Cardiac muscle cell (in vitro differentiated cells and primary cell): ENCODE measurements around the gene FKRP. TPM values are rescaled to one million over a fixed set of nuclear protein-coding genes. Genes with fewer than 3 reads are reported as not detected.
"Not testable (repeated sequence)": the region's sequence is repeated elsewhere in the genome, so short reads cannot be mapped to it uniquely, and the experiment has no call there.

ENCODE experiments used
- DNase-seq, 2 donors: peaks; one replicate each; pipeline versions ENCODE4 v3.0.0 to v3.0.0-alpha.2; 2010 to 2017; ENCODE audit warnings: low read depth in 1 of 2, low spot score in 1 of 2
- H3K27ac ChIP-seq: fragments of 200-600 bp; sonication (generic); 2 replicates; pipeline ENCODE4 v1.5.1; 2016
- H3K27me3 ChIP-seq: fragments of 200-600 bp; sonication (generic); 2 replicates; pipeline ENCODE4 v1.6.0; 2016; ENCODE audit warnings: control low read depth
- H3K36me3 ChIP-seq: fragments of 200-600 bp; sonication (generic); 2 replicates; pipeline ENCODE4 v1.5.1; 2016; ENCODE audit warnings: control low read depth
- H3K4me1 ChIP-seq: fragments of 200-600 bp; sonication (generic); 2 replicates; pipeline ENCODE4 v1.8.1; 2017; ENCODE audit warnings: low read depth, mild to moderate bottlenecking, mixed run types
- H3K4me3 ChIP-seq: fragments of 200-600 bp; sonication (generic); 2 replicates; pipeline ENCODE4 v1.5.1; 2016; ENCODE audit warnings: mild to moderate bottlenecking
- H3K9me3 ChIP-seq: fragments of 200-600 bp; sonication (generic); 2 replicates; pipeline ENCODE4 v1.5.1; 2017; ENCODE audit warnings: low read depth, mild to moderate bottlenecking, control low read depth
- polyA plus RNA-seq: library from polyadenylated mRNA; unstranded; fragments of >200 nt; fragmentation: Nextera tagmentation; extraction: Ambion mirVana; gene quantifications from 2 replicates; pipeline ENCODE4 v1.2.1, GENCODE V29; 2016
- total RNA-seq: library from RNA; depleted of rRNA; stranded (reverse); fragments of >200 nt; gene quantifications from 2 replicates; pipeline ENCODE4 v1.2.3, GENCODE V29; 2016
- TF ChIP-seq, protein P1 (sequence below): IDR thresholded peaks from 2 replicates; pipeline ENCODE4 v1.5.1; 2012; ENCODE audit warnings: low read depth, mild to moderate bottlenecking, low read length

FKRP gene
- total and polyA plus RNA-seq, 2 experiments from 2014 or later: 20.4 to 50.3 TPM

DNA sequence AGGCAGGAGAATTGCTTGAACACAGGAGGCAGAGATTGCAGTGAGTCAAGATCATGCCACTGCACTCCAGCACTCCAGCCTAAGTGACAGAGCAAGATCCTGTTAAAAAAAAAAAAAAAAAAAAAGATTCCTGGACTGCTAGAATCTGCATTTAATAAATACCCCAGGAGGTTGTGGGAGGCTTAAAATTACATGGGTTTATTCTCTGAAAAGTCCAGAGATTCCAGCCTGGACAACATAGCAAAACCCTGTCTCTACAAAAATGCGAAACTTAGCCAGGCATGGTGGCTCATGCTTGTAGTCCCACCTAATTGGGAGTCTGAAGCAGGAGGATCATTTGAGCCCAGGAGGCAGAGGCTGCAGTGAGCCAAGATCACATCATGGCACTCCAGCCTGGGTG is 52.0 kb downstream of the FKRP start:
- DNase-seq: no peak
- no peaks in the 10 kb centered on the region for H3K27me3 ChIP-seq
- H3K9me3 ChIP-seq: no peaks in the 10 kb centered on the region
- TF ChIP-seq, protein P1, sequence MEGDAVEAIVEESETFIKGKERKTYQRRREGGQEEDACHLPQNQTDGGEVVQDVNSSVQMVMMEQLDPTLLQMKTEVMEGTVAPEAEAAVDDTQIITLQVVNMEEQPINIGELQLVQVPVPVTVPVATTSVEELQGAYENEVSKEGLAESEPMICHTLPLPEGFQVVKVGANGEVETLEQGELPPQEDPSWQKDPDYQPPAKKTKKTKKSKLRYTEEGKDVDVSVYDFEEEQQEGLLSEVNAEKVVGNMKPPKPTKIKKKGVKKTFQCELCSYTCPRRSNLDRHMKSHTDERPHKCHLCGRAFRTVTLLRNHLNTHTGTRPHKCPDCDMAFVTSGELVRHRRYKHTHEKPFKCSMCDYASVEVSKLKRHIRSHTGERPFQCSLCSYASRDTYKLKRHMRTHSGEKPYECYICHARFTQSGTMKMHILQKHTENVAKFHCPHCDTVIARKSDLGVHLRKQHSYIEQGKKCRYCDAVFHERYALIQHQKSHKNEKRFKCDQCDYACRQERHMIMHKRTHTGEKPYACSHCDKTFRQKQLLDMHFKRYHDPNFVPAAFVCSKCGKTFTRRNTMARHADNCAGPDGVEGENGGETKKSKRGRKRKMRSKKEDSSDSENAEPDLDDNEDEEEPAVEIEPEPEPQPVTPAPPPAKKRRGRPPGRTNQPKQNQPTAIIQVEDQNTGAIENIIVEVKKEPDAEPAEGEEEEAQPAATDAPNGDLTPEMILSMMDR: no peak
- H3K4me1 ChIP-seq: no peaks in the 10 kb centered on the region
- H3K27ac ChIP-seq: no peak overlapping the region
- no peak overlapping the region for H3K4me3 ChIP-seq
- no peaks in the 10 kb centered on the region for H3K36me3 ChIP-seq

DNA sequence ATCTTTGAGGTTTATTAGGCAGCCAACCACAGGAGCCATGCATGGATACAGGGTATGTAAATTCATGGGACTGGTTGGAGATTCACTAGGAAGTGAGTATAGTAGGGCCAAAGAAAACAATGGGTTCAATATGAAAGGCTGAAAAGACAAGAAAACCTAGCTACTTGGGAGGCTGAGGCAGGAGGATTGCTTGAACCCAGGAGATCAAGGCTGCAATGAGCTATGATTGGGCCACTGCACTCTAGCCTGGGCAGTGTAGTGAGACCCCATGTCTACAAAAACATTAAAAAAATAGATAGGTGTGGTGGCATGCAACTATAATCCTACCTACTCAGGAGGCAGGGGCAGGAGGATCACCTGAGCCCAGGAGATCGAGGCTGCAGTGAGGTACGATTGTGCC is 52.9 kb downstream of the FKRP start:
- no peak overlapping the region for H3K27ac ChIP-seq
- H3K4me1 ChIP-seq: no peaks in the 10 kb centered on the region
- H3K9me3 ChIP-seq: no peaks in the 10 kb centered on the region
- no peak overlapping the region for H3K4me3 ChIP-seq
- TF ChIP-seq, protein P1: no peak
- H3K27me3 ChIP-seq: no peaks in the 10 kb centered on the region
- no peak for DNase-seq
- no peaks in the 10 kb centered on the region for H3K36me3 ChIP-seq

DNA sequence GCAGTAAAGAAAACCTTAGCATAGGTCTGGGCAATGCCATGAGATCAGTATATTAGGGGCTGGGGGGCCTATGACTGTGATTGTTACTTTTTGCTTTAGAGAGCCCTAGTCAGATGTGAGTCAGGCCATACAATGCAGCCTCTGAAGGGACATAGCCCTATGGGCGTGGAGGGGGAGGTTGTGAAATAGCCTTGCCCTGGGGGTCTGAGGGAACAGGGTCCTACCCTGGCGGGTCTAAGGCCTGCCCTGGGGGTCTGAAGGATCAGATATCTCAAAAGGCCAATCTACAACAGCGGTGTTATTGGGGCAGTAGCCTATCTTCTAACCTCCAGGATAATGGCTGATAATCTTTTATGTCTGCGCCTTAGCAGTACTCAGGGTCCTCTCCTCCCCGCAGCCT is 56.3 kb downstream of the FKRP start:
- no peak overlapping the region for H3K27ac ChIP-seq
- H3K27me3 ChIP-seq: no peaks in the 10 kb centered on the region
- no peak for DNase-seq
- H3K4me3 ChIP-seq: no peak overlapping the region
- TF ChIP-seq, protein P1: no peak
- no peaks in the 10 kb centered on the region for H3K4me1 ChIP-seq
- no peaks in the 10 kb centered on the region for H3K9me3 ChIP-seq
- H3K36me3 ChIP-seq: no peaks in the 10 kb centered on the region

DNA sequence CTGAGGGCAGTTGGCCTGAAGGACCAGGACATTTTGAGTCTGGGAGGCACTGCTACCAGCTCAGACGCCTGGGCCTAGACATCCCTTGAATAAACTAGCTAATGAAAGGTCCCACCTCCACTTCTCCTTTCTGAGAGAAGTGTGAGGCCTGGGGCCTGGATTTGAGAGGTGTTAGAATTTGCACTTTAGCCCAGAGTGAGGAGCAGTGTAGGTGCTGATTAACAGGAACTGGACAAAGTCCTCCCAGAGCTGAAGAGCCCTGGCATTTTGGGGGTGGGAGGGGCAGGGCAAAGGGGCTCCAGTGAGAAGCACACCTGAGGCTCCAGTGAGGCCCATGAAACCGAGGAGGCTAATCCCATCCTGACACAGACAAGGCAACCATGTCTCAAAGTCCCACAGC is 57.7 kb downstream of the FKRP start:
- DNase-seq: no peak
- Histone ChIP-seq H3K36me3 (no peaks in the 10 kb centered on the region), H3K27me3 (no peaks in the 10 kb centered on the region), H3K27ac (no peak overlapping the region), H3K4me1 (no peaks in the 10 kb centered on the region), H3K4me3 (no peak overlapping the region), H3K9me3 (no peaks in the 10 kb centered on the region)
- TF ChIP-seq, protein P1: no peak

DNA sequence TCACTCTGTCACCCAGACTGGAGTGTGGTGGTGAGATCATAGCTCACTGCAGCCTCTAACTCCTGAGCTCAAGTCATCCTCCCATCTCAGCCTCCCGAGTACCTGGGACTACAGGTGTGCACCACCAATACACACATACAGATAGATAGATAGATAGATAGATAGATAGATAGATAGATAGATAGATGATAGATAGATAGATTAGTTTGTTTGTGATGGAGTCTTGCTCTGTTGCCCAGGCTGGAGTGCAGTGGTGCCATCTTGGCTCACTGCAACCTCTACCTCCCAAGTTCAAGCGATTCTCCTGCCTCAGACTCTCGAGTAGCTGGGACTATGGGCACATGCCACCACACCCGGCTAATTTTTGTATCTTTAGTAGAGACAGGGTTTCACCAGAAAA is 58.6 kb downstream of the FKRP start:
- not testable (repeated sequence) for H3K9me3 ChIP-seq, H3K4me3 ChIP-seq, H3K27me3 ChIP-seq, DNase-seq, H3K27ac ChIP-seq, H3K36me3 ChIP-seq, H3K4me1 ChIP-seq

DNA sequence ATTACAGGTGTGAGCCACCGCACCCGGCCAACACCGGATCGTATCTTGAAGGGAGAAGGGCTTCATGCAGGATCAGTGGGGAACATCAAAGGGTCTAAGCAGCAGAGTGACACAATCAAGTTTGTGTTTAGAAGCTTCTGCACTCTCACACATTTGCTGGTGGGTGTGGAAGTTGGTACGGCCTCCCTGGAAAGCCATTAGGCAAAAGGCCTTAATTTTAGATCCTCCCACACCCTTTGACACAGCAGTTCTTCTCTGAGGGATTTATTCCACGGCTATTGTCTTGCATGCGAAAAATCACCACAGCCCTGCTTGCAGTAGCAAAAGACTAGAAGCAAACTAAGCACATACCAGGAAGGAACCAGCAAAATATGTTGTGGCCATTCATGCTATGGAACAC is 60.8 kb downstream of the FKRP start:
- no peak overlapping the region for H3K4me3 ChIP-seq
- H3K36me3 ChIP-seq: no peaks in the 10 kb centered on the region
- H3K27ac ChIP-seq: no peak overlapping the region
- H3K9me3 ChIP-seq: no peaks in the 10 kb centered on the region
- TF ChIP-seq, protein P1: no peak
- H3K27me3 ChIP-seq: no peaks in the 10 kb centered on the region
- no peak for DNase-seq
- H3K4me1 ChIP-seq: no peaks in the 10 kb centered on the region

Other genes starting within 250 kb of the FKRP start
- 414 and 867 TPM in 2 replicates for gene CALM3, start 144.7 kb upstream of the FKRP start, total RNA-seq
- 412 and 576 TPM in 2 replicates for gene CALM3, start 144.7 kb upstream of the FKRP start, polyA plus RNA-seq
- 0.12 and 0.35 TPM in 2 replicates for gene PTGIR, start 121.0 kb upstream of the FKRP start, total RNA-seq
- gene PTGIR, start 121.0 kb upstream of the FKRP start, polyA plus RNA-seq: 0.82 TPM in 1 of 2 replicates, not detected in the other
- gene GNG8, start 109.9 kb upstream of the FKRP start, total RNA-seq: not detected in 2 replicates
- 6.8 and 16.2 TPM in 2 replicates for gene GNG8, start 109.9 kb upstream of the FKRP start, polyA plus RNA-seq
- gene DACT3, start 84.9 kb upstream of the FKRP start, total RNA-seq: 115 and 142 TPM in 2 replicates
- gene DACT3, start 84.9 kb upstream of the FKRP start, polyA plus RNA-seq: 107 and 153 TPM in 2 replicates
- gene PRKD2, start 28.9 kb upstream of the FKRP start, total RNA-seq: 16.0 and 24.7 TPM in 2 replicates
- gene PRKD2, start 28.9 kb upstream of the FKRP start, polyA plus RNA-seq: 25.5 and 53.9 TPM in 2 replicates
- 115 and 144 TPM in 2 replicates for gene STRN4, start 393 bp downstream of the FKRP start, total RNA-seq
- 98.4 and 110 TPM in 2 replicates for gene STRN4, start 393 bp downstream of the FKRP start, polyA plus RNA-seq
- gene SLC1A5, start 42.5 kb downstream of the FKRP start, total RNA-seq: 37.9 and 63.6 TPM in 2 replicates
- 43.0 and 64.9 TPM in 2 replicates for gene SLC1A5, start 42.5 kb downstream of the FKRP start, polyA plus RNA-seq
- gene AP2S1, start 104.8 kb downstream of the FKRP start, total RNA-seq: 76.5 and 139 TPM in 2 replicates
- gene AP2S1, start 104.8 kb downstream of the FKRP start, polyA plus RNA-seq: 206 and 260 TPM in 2 replicates
- gene ARHGAP35, start 114.9 kb downstream of the FKRP start, total RNA-seq: 31.6 and 36.9 TPM in 2 replicates
- gene ARHGAP35, start 114.9 kb downstream of the FKRP start, polyA plus RNA-seq: 15.9 and 19.8 TPM in 2 replicates